Measurements from ENCODE around the gene SAMD8.

The SAMD8 gene

GRCh38 chr10:75170215-75170614 lies 58.8 kb downstream of the SAMD8 start:
- no peak overlapping the region for H3K4me3 ChIP-seq (replicated peaks; ENCODE audit: low read depth, low read length)
- no peak for TF ChIP-seq CTCF (IDR thresholded peaks at IDR 0.05; ENCODE audit: low read depth, low read length, missing control alignments)
- DNase-seq (ENCODE audit: extremely low read depth, low read depth) = no peak

GRCh38 chr10:75175046-75175445 lies 63.6 kb downstream of the SAMD8 start:
- no peak for TF ChIP-seq CTCF (IDR thresholded peaks at IDR 0.05; ENCODE audit: low read depth, low read length, missing control alignments)
- DNase-seq (ENCODE audit: extremely low read depth, low read depth) = no peak
- H3K4me3 ChIP-seq (replicated peaks; ENCODE audit: low read depth, low read length) = no peak overlapping the region

- DNase-seq (ENCODE audit: extremely low read depth, low read depth) = no peak
- H3K4me3 ChIP-seq (replicated peaks; ENCODE audit: low read depth, low read length) = no peak overlapping the region
- no peak for TF ChIP-seq CTCF (IDR thresholded peaks at IDR 0.05; ENCODE audit: low read depth, low read length, missing control alignments)
Observed at GRCh38 chr10:75176046-75176445, 64.6 kb downstream of the SAMD8 start.

GRCh38 chr10:75176736-75177135 lies 65.3 kb downstream of the SAMD8 start:
- DNase-seq (ENCODE audit: extremely low read depth, low read depth) = no peak
- no peak for TF ChIP-seq CTCF (IDR thresholded peaks at IDR 0.05; ENCODE audit: low read depth, low read length, missing control alignments)
- no peak overlapping the region for H3K4me3 ChIP-seq (replicated peaks; ENCODE audit: low read depth, low read length)

GRCh38 chr10:75179657-75180177 lies 68.3 kb downstream of the SAMD8 start:
- H3K4me3 ChIP-seq (replicated peaks; ENCODE audit: low read depth, low read length) = no peak overlapping the region
- DNase-seq (ENCODE audit: extremely low read depth, low read depth) = no peak
- TF ChIP-seq CTCF (IDR thresholded peaks at IDR 0.05; ENCODE audit: low read depth, low read length, missing control alignments) = no peak

- no peak for TF ChIP-seq CTCF (IDR thresholded peaks at IDR 0.05; ENCODE audit: low read depth, low read length, missing control alignments)
- no peak overlapping the region for H3K4me3 ChIP-seq (replicated peaks; ENCODE audit: low read depth, low read length)
- DNase-seq (ENCODE audit: extremely low read depth, low read depth) = no peak
Observed at GRCh38 chr10:75180592-75180991, 69.1 kb downstream of the SAMD8 start.

- TF ChIP-seq CTCF (IDR thresholded peaks at IDR 0.05; ENCODE audit: low read depth, low read length, missing control alignments) = no peak
- no peak for DNase-seq (ENCODE audit: extremely low read depth, low read depth)
Observed at GRCh38 chr10:75181073-75181472, 69.6 kb downstream of the SAMD8 start.

More at GRCh38 chr10:75181073-75181472, 69.6 kb downstream of the SAMD8 start:
- H3K4me3 ChIP-seq (replicated peaks; ENCODE audit: low read depth, low read length) = no peak overlapping the region
